K562 (cell line): ENCODE results near the gene MYRFL. TPM values are rescaled to one million over a fixed set of nuclear protein-coding genes. Genes with fewer than 3 reads are reported as not detected.

Experiments
- ATAC-seq: fragments of 200-7000 bp; cut with Tn5 transposase; 3 replicates; pipeline ENCODE4 v1.9.1; 2020; ENCODE audit warnings: moderate library complexity
- BruUV-seq: library from RNA; stranded (reverse); fragments of 400-500 nt; replicated peaks from 2 replicates; lab custom pipeline; 2021; lab: Mats Ljungman, UMichigan
- CTCF ChIA-PET: fragments of 300-600 bp; formaldehyde crosslinking; extraction: SDS; loops from one replicate; lab custom pipeline; 2021; ENCODE audit warnings: low intra/inter-chr PET ratio; lab: Yijun Ruan, JAX
- POLR2A ChIA-PET: fragments of 300-600, 350-650 bp; sonication (Branson Sonifier 250); formaldehyde crosslinking; extraction: SDS; loops from one replicate; lab custom pipeline; 2021; ENCODE audit warnings: antibody characterized with exemption, inconsistent platforms; lab: Yijun Ruan, JAX
- DNase-seq, 4 experiments: peaks; one replicate each; pipeline versions ENCODE4 v3.0.0 to v3.0.0-alpha.2; 2011 to 2018; ENCODE audit warnings: low spot score in 3 of 4, mixed read lengths in 3 of 4; ENCODE audit errors: extremely low read depth in 1 of 4
- FAIRE-seq: peaks from 2 replicates; lab custom pipeline; 2011; peaks lifted over from hg19 to GRCh38; lab: Jason Lieb, UNC
- H2AFZ ChIP-seq: 2 replicates; pipeline ENCODE4 v1.6.0; 2011; ENCODE audit warnings: low read depth, low read length, control low read depth, inconsistent platforms
- H3K27ac ChIP-seq: fragments of 200-600 bp; 3 replicates; pipeline ENCODE4 v1.8.0; 2011; ENCODE audit warnings: low read depth, mild to moderate bottlenecking, control low read depth, inconsistent platforms, low read length, moderate library complexity, mixed read lengths; ENCODE audit errors: extremely low read depth
- H3K27me3 ChIP-seq, 2 experiments: fragments of 300-600 bp in 1 of 2; 2 replicates in 1 of 2; 3 replicates in 1 of 2; pipeline versions ENCODE4 v1.6.0 to v1.8.0; 2011; ENCODE audit warnings: inconsistent platforms in 2 of 2, low read length in 2 of 2, mild to moderate bottlenecking in 1 of 2, mixed read lengths in 1 of 2, moderate library complexity in 1 of 2; ENCODE audit not compliant: control insufficient read depth in 2 of 2, insufficient read depth in 2 of 2
- H3K36me3 ChIP-seq: fragments of 300-600 bp; 3 replicates; pipeline ENCODE4 v1.8.0; 2011; ENCODE audit warnings: mild to moderate bottlenecking, low read length, inconsistent platforms; ENCODE audit not compliant: control insufficient read depth, insufficient read depth
- H3K4me1 ChIP-seq, 2 experiments: fragments of 200-600 bp in 1 of 2; replicated peaks in 1 of 2; 2 replicates in 1 of 2; 3 replicates in 1 of 2; pipeline versions ENCODE4 v1.5.1 to v1.8.0; 2011; ENCODE audit warnings: inconsistent platforms in 2 of 2, low read length in 2 of 2, mild to moderate bottlenecking in 1 of 2, mixed read lengths in 1 of 2, moderate library complexity in 1 of 2; ENCODE audit not compliant: control insufficient read depth in 2 of 2, insufficient read depth in 2 of 2
- H3K4me2 ChIP-seq: 2 replicates; pipeline ENCODE4 v1.6.1; 2011; ENCODE audit warnings: low read length, control low read depth, inconsistent platforms, mixed read lengths; ENCODE audit not compliant: insufficient read depth
- H3K4me3 ChIP-seq: fragments of 200-600 bp; sonication (generic), shearing (Covaris generic); 2 replicates; pipeline ENCODE4 v1.5.1; 2016; ENCODE audit warnings: control low read depth, inconsistent platforms
- H3K79me2 ChIP-seq: fragments of 200-600 bp; 3 replicates; pipeline ENCODE4 v1.8.0; 2011; ENCODE audit warnings: low read length, inconsistent platforms; ENCODE audit not compliant: control insufficient read depth, insufficient read depth
- H3K9ac ChIP-seq, 2 experiments: 2 replicates each; pipeline versions ENCODE4 v1.6.0 to v1.6.1; 2011; ENCODE audit warnings: low read depth in 2 of 2, low read length in 2 of 2, control low read depth in 1 of 2, inconsistent platforms in 1 of 2, mild to moderate bottlenecking in 1 of 2, mixed read lengths in 1 of 2; ENCODE audit not compliant: insufficient read depth in 1 of 2
- H3K9me1 ChIP-seq: one replicate; pipeline ENCODE4 v1.6.0; 2011; ENCODE audit warnings: inconsistent platforms, mild to moderate bottlenecking, low read length, moderate library complexity; ENCODE audit not compliant: control insufficient read depth, insufficient read depth
- H3K9me3 ChIP-seq: replicated peaks from 2 replicates; pipeline ENCODE4 v1.5.1; 2011; ENCODE audit warnings: low read depth, low read length, inconsistent platforms; ENCODE audit not compliant: control insufficient read depth, insufficient read depth
- H4K20me1 ChIP-seq: replicated peaks from 2 replicates; pipeline ENCODE4 v1.6.1; 2011; ENCODE audit warnings: low read length, inconsistent platforms, mixed read lengths; ENCODE audit not compliant: control insufficient read depth, insufficient read depth
- ESRRA ChIP-seq: fragments of 450-650 bp; IDR thresholded peaks from 2 replicates; pipeline ENCODE4 v1.6.1; 2014; ENCODE audit warnings: low read depth, mild to moderate bottlenecking, moderate library complexity, borderline replicate concordance
- HDAC3 ChIP-seq: fragments of 450-650 bp; IDR thresholded peaks from 2 replicates; pipeline ENCODE4 v1.6.1; 2018; ENCODE audit warnings: borderline replicate concordance, mild to moderate bottlenecking, moderate library complexity; ENCODE audit not compliant: partially characterized antibody
- HLTF ChIP-seq: fragments of 450-650 bp; IDR thresholded peaks from 2 replicates; pipeline ENCODE4 v1.6.1; 2016
- IRF2 ChIP-seq: sonication (generic); formaldehyde crosslinking; IDR thresholded peaks from 2 replicates; pipeline ENCODE4 v1.8.1; 2022; ENCODE audit warnings: mild to moderate bottlenecking, missing genetic modification reagents
- LARP7 ChIP-seq: fragments of 450-650 bp; IDR thresholded peaks from 2 replicates; pipeline ENCODE4 v1.6.1; 2016
- TEAD1 ChIP-seq, 2 experiments: fragments of 450-650 bp in 1 of 2; sonication (generic) in 1 of 2; formaldehyde crosslinking; IDR thresholded peaks; 2 replicates each; pipeline versions ENCODE4 v1.4.0 to v1.8.0; 2020 to 2022; ENCODE audit warnings: mild to moderate bottlenecking in 2 of 2, missing genetic modification reagents in 1 of 2
- TFAP4 ChIP-seq: sonication (generic); formaldehyde crosslinking; IDR thresholded peaks from 2 replicates; pipeline ENCODE4 v1.8.0; 2022; ENCODE audit warnings: missing genetic modification reagents, mild to moderate bottlenecking, moderate library complexity, borderline replicate concordance
- ZFP36 ChIP-seq: fragments of 150-350 bp; IDR thresholded peaks from 2 replicates; pipeline ENCODE4 v1.6.1; 2018; ENCODE audit warnings: low read length, low read depth; ENCODE audit not compliant: partially characterized antibody
- ZNF134 ChIP-seq: fragments of 250-450 bp; sonication (Bioruptor Pico); conservative IDR thresholded peaks from 2 replicates; pipeline ENCODE4 v1.4.0; 2020
- ZNF592 ChIP-seq: fragments of 450-650 bp; IDR thresholded peaks from 2 replicates; pipeline ENCODE4 v1.6.1; 2017; ENCODE audit warnings: antibody characterized with exemption, mild to moderate bottlenecking
- WGBS: fragments of 100-300 bp; shearing (Covaris generic); methylation state at CpG from one replicate; pipeline ENCODE4 v1.1.6; 2016; ENCODE audit warnings: low coverage, mixed read lengths; ENCODE audit not compliant: insufficient coverage; ENCODE audit errors: missing lambda C conversion rate; 5-methylcytosine and 5-hydroxymethylcytosine counted together
- in situ Hi-C: fragments of 300-500 bp; cut with MboI; formaldehyde crosslinking; loops from 4 replicates; pipeline ENCODE4 v1.15.0; 2018; ENCODE audit warnings: inconsistent platforms, mixed read lengths
- intact Hi-C: fragments of 100-400 bp; cut with micrococcal nuclease; formaldehyde crosslinking; loops from 2 replicates; pipeline ENCODE4 v1.14.2; 2022
- polyA plus RNA-seq, 8 experiments: library from polyadenylated mRNA; depleted of rRNA in 4 of 8; stranded (reverse) in 5 of 8; unstranded in 3 of 8; fragments of >200 nt; fragmentation: Nextera tagmentation in 2 of 8; fragmentation: Illumina TruSeq in 1 of 8; extraction: Ambion mirVana in 2 of 8; extraction: Trizol in 1 of 8; gene quantifications; 2 replicates each; pipeline versions ENCODE4 v1.2.1 to v1.2.3, GENCODE V29; 2011 to 2014; ENCODE audit warnings: inconsistent platforms in 1 of 8, missing spikeins in 1 of 8
- total RNA-seq, 7 experiments: library from RNA; depleted of rRNA in 6 of 7; stranded (reverse); fragments of >200 nt in 6 of 7; fragmentation: Illumina TruSeq in 2 of 7; extraction: Trizol in 2 of 7; gene quantifications; 2 replicates each; pipeline versions ENCODE4 v1.2.1 to v1.2.3, GENCODE V29; 2011 to 2021; ENCODE audit warnings: low replicate concordance in 1 of 7

Gene MYRFL
- total and polyA plus RNA-seq, 9 of the 15 experiments (the other 6 are each of a cell fraction or from before 2014, with no cell fraction given) = not detected

- ATAC-seq (no peak), DNase-seq (no peak), FAIRE-seq (no peak)
- Histone ChIP-seq H2AFZ (no peak overlapping the region), H3K27ac (no peak overlapping the region), H3K9me1 (no peaks in the 10 kb centered on the region), H3K9ac (no peak overlapping the region), H3K79me2 (no peaks in the 10 kb centered on the region), H3K9me3 (no peaks in the 10 kb centered on the region), H3K27me3 (no peaks in the 10 kb centered on the region), H4K20me1 (no peaks in the 10 kb centered on the region), H3K4me2 (no peak overlapping the region), H3K4me3 (no peak overlapping the region), H3K36me3 (no peaks in the 10 kb centered on the region), H3K4me1 (no peaks in the 10 kb centered on the region)
- ChIA-PET POLR2A (no interaction called here), CTCF (no interaction called here)
- no TSS peak for BruUV-seq
- intact Hi-C loops (no loop called here), in situ Hi-C loops (no loop called here)
- WGBS = 0% methylated on average over 2 of the region's 2 CpGs
- TF ChIP-seq ESRRA (peak; percentile 73), ZNF134 (no peak), IRF2 (CRISPR knock-in tag) (no peak), TEAD1 (CRISPR knock-in tag; IDR thresholded peaks at IDR 0.05) (peak in 1 of 2 experiments; percentile 69; a peak in 1 of 4 replicates), HDAC3 (no peak)
Observed at GRCh38 chr12:69925291-69925690, 100.3 kb downstream of the MYRFL start.

GRCh38 chr12:69927164-69927563, 102.1 kb downstream of the MYRFL start:
- Histone ChIP-seq H3K9me3 (no peaks in the 10 kb centered on the region), H3K9ac (no peak overlapping the region), H3K4me2 (no peak overlapping the region), H3K9me1 (no peaks in the 10 kb centered on the region), H3K79me2 (no peaks in the 10 kb centered on the region), H3K27me3 (no peaks in the 10 kb centered on the region), H3K36me3 (no peaks in the 10 kb centered on the region), H4K20me1 (no peaks in the 10 kb centered on the region), H3K4me3 (no peak overlapping the region), H3K4me1 (no peaks in the 10 kb centered on the region), H2AFZ (no peak overlapping the region), H3K27ac (no peak overlapping the region)
- 6% methylated on average over 4 of the region's 4 CpGs for WGBS
- no peak for DNase-seq
- ChIA-PET POLR2A (no interaction called here), CTCF (no interaction called here)
- in situ Hi-C loops (no loop called here), intact Hi-C loops (no loop called here)
- no peak for FAIRE-seq
- BruUV-seq = no TSS peak
- no peak for ATAC-seq
- no peak for TF ChIP-seq LARP7
- no peak for TF ChIP-seq HLTF
- TF ChIP-seq TFAP4 (CRISPR knock-in tag) = no peak
- TF ChIP-seq ZNF592 = no peak
- TF ChIP-seq ZFP36 = no peak
